Measurements from ENCODE around the gene HNRNPAB.
"Not testable (repeated sequence)": the region's sequence is repeated elsewhere in the genome, so short reads cannot be mapped to it uniquely, and the experiment has no call there.

The HNRNPAB gene

DNA sequence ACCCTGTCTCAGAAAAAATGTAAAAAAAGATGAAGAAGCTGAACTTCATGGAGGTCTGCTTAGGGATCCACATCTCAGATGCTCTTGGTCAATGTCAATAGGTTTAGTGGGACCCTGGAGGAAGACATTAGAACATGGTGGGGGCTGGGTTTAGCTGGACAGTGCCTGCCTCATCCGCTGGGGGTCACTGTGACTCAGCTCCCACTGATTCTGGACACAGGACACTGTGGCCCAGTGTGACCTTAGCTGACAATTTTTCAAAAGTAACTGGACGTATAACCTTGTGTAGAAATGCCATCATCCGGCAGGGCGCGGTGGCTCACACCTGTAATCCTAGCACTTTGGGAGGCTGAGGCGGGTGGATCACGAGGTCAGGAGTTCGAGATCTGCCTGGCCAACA, 7.3 kb upstream of the HNRNPAB start:
- no peak for DNase-seq (ENCODE audit: low spot score)

DNA sequence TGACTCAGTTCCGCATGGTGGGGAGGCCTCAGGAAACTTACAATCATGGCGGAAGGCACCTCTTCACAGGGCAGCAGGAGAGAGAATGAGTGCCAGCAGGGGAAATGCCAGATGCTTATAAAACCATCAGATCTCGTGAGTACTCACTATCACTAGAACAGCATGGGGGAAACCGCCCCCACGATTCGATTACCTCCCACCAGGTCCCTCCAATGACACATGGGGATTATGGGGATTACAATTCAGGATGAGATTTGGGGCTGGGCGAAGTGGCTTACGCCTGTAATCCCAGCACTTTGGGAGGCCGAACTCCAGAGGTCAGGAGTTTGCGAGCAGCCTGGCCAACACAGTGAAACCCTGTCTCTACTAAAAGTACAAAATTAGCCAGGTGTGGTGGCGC, 6.2 kb upstream of the HNRNPAB start:
- DNase-seq (ENCODE audit: low spot score): not testable (repeated sequence)

DNA sequence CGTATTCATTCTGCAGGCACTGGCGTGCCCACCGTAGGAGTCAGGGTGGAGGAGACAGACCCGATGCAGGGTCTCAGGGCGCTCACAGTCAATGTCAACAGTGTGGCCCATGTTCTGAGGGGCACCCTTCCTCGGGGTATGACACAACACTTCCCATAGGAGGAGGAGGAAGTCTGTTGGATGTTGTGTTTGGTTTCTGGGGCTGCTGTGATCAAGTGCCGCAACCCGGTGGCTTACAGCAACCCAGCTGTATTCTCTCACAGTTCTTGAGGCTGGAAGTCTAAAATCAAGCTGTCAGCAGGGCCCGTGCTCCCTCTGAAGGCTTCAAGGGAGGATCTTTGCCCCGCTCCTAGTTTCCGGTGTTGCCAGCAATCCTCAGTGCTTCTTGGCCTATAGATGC, 5.6 kb upstream of the HNRNPAB start:
- no peak for DNase-seq (ENCODE audit: low spot score)

DNA sequence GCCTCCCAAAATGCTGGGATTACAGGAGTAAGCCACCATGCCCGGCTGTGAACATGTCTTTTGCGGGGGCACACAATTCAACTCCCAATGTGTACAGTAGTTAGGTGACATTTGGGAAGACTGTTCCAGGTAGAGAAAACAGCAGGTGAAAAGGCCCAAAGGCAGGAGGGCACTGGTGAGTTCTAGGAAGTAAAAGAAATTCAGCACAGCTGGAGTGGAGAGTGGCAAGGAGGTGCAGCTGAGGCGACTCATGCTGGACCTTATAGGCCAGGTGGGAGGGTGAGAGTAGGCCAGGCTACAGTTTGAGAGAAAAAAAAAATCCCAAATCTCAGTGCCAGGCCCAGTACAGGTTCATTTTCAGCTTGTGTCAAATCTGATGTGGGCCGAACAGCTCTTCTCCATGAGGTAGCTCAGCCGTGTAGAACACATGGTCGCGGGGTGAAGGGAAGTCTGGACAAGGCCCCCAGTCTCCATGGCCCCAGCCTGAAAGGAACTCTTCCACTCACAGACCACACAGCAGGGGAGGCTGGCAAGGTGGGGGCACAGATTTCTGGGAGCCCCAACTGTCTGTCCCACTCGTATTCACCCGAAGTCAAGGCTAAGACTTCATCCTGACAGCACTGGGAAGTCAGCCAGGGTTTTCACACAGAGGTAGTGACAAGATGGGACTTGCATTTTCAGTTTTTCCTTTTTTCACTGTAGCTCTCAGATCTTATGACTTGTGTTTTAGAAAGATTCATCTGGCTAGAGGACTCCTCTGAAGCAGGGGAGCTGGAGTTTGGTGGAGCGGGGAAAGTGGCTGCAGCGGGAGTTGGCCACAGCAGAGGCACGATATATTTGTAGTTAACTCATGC, 4.5 kb upstream of the HNRNPAB start:
- no peak for DNase-seq (ENCODE audit: low spot score)

DNA sequence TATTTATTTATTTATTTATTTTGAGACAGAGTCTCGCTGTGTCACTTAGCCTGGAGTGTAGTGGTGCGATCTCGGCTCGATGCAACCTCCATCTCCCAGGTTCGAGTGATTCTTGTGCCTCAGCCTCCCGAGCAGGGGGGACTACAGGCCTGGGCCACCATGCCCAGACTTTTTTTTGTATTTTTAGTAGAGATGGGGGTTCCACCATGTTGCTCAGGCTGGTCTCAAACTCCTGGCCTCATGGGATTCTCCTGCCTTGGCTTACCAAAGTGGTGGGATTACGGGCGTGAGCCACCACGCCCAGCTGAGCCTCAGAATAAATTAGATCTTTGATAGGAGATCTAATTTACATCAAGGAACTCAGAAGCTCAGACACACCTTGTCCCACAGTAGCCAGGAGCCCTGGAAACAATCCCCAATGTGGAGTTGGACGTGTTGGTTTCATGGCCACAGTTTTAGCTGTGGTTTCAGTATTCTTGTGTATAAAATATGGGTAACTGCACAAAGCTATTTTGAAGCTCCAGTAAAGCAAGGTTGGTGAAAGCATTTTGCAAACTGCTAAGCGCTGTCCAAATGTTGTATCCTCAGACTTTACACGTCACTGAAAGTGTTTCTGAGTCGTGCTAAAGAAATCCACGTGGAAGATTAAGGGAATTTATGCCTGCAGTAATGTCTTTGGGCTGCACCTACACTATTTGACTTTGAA, 3.0 kb upstream of the HNRNPAB start:
- no peak for DNase-seq (ENCODE audit: low spot score)

DNA sequence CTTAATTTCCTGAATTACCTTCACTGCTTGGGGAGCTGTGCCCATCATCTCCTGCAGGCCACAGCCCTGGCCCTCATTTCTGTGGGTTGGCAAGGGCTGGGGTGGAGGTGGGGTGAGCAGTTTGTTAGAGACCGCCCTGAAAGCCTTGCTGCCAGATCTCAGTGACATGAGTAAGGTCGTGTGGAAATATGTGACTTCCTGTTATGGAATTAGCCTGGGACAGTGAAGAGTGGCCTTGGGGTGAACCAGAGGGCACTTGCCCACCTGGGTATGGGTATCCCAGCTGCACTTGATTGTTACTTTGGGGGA, 2.5 kb upstream of the HNRNPAB start:
- no peak for DNase-seq (ENCODE audit: low spot score)

DNA sequence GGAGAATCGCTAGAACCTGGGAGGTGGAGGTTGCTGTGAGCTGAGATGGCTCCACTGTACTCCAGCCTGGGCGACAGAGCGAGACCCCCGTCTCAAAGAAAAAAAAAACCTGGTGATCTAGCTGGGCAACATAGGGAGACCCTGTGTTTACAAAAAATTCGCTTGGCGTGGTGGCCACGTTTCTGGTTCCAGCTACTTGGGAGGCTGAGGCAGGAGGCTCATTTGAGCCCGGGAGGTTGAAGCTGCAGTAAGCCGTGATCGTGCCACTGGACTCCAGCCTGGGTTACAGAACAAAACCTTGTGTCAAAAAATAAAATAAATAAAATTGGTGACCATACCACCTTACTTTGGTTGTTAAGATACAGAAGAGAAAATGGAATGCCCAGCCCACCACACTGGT, 1.8 kb upstream of the HNRNPAB start:
- DNase-seq (ENCODE audit: low spot score): no peak

DNA sequence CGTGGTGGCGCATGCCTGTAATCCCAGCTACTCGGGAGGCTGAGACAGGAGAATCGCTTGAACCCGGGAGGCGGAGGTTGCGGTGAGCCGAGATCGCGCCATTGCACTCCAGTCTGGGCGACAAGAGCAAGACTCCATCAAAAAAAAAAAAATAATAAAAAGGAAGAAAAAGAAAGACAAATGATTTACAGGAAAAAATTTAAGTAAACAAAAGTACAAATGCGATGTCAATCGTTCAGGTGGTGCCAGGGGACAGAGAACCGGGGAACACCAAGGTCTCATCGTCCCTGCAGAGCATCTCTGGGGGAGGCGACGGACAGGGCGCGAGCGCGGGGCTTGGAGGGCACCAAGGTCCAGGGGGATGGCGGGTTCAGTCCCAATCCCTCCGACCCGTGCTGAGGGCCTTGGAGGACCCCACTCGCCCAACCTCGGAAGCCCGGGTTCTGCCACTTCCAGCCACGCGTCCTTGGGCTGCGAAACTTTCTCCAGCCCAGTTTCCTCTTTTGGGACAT, 607 bp upstream of the HNRNPAB start:
- DNase-seq (ENCODE audit: low spot score): no peak

DNA sequence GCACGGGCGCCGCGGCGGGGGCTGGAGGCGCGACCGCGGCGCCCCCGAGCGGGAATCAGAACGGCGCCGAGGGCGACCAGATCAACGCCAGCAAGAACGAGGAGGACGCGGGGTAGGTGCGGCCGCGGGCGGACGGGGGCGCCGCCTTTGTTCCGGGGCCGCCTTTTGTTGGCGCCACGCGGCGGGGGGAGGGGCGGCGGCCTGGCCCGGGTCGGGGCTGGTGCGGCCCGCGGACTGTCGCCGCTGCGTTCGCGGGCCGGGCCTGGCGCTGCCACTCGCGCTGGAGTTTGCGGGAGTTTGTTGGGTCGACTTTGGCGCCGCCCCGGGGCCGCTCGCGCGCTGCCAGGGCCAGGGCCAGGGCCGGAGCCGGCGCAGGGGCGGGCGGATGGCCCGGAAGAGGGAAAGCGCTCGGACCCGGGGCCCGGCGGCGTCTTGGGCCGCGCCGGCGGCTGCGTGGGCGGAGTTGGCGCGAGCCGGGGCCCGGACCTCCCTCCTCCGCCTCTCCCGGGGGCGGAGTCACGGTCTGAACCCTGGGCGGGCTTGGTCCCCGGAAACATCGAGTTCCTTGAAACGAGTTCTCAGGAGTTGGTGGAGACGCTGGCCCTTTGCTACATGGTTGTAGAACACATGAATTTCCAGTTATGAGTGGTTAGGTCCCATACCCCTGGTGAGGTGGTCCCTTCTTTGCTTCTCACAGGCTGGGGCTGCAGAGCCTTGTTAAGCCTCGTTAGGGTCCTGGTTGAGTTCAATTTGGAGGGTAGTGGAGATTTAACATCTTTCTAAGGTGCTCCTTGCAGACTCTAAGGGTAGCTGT, 809 bp downstream of the HNRNPAB start:
- DNase-seq (ENCODE audit: low spot score): peak; percentile 56

DNA sequence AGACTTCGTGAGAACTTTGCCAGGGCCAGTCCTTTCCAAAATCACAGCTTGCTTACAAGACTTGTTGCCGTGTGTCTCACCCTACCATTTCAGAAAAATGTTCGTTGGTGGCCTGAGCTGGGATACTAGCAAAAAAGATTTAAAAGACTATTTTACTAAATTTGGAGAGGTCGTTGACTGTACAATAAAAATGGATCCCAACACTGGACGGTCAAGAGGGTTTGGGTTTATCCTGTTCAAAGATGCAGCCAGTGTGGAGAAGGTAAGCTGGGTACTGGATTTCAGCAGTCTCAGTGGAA, 1.4 kb downstream of the HNRNPAB start:
- no peak for DNase-seq (ENCODE audit: low spot score)

DNA sequence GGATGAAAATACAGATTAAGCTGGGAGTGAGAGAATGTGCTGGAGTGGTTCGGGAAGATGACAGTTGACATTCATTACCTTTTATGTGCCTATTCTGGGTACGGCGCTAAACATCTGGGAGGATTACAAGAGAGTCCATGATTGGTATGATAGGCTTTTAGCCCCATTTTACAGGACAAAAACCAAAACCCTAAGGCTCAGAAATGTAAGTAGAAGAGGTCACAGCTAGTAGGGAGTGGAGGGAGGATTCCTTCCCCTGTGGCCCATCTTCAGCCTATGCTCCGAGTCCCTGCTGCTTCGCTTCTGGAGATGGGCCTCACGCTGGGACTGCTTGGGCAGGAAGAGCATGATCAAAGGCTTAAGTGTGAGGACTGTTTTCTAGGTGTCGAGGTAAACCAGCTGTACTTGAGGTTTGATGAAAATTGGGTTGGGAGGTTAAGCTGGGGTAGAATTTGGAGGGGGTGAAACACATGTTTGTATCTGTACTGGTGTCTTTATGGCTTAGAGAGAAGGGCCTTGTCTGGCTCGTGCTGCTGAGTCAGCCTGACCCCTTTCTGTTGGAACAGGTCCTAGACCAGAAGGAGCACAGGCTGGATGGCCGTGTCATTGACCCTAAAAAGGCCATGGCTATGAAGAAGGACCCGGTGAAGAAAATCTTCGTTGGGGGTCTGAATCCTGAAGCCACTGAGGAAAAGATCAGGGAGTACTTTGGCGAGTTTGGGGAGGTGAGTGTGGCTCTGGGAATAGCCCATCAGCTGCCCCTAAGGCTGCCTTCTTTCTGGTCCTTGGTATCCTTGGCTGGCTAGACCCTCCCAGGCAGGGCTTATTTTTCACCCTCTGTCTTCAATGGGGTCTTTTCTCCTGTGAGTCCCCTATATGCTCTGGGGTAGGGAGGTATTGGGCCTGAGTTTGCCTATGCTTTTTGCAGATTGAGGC, 2.1 kb downstream of the HNRNPAB start:
- no peak for DNase-seq (ENCODE audit: low spot score)

DNA sequence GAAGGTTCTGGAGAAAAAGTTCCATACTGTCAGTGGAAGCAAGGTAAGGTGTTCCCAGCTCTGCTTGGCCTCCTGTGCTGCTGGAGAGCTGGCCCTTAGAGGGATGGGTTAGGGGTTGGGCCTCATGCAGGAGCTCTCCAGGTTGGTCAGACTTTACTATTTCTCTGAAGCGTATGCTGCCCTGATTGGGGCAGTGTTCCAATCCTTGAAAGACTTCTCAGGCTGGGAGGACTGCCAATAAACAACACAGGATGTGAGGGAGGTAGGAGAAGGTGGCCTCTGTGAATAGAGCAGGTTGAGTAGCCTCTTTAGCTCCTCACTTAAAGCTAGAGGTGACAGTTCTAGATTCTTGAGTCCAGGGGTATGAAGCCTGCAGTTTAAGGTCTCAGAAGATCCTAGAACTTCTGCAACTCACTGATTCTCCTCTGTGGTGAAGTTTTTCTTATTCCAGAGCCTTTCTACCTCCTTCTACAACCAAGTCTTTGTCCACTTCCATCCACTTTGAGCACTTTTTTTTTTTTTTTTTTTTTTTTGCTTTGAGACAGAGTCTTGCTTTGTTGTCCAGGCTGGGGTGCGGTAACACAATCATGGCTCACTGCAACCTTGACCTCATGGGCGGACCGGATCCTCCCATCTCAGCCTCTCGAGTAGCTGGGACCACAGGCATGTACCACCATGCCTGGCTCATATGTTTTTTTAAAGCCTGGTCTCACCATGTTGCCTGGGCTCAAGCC, 3.0 kb downstream of the HNRNPAB start:
- no peak for DNase-seq (ENCODE audit: low spot score)

DNA sequence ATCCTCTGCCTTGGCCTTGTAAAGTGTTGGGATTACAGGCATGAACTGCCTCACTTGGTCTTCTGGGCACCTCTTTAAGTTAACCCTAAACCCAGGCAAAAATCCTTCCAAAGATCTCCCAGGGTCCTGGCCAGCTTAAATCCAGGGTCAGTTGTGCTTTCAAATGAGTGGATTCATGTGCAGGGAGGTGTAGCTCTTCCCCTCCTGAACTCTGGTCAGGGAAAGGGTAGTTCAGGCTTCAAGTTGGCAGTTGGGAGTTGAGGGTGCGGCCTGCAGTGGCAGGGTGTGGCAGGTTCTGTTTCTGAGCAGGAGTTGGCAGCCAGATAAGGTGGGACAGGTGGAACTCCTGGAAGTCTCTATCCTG, 3.6 kb downstream of the HNRNPAB start:
- no peak for DNase-seq (ENCODE audit: low spot score)

DNA sequence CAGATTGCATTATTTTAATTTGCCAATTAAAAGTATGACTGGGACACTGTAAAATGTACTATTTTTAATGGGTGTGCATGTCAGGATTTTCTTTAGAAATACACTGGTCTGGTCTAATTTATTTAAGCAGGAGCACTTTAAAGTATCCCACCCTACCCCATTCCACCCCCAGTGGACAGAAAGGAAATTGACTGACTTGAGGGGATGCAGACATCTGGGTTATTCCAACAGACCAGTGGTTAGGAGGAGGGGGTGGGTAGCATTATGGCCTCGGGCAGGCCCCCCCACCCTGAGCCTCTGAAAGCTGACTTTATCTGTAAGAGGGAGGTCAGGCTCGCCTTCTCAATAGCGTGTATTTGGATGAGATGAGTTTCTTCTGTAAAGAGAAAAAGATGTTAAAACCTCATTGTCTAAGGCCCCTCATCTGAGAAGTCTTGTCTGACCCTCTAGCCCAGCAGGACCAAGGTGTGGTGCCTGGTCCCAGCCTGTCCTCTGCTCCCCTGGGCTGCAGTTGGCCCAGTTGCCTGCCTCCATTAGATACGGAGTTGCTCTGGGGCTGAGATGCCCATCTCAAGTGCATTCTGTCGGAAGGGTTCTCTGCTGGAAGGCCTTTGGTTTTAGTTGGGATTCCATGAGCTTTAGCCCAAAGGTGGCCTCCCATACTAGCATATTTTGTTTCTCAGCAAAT, 4.4 kb downstream of the HNRNPAB start:
- DNase-seq (ENCODE audit: low spot score): no peak

DNA sequence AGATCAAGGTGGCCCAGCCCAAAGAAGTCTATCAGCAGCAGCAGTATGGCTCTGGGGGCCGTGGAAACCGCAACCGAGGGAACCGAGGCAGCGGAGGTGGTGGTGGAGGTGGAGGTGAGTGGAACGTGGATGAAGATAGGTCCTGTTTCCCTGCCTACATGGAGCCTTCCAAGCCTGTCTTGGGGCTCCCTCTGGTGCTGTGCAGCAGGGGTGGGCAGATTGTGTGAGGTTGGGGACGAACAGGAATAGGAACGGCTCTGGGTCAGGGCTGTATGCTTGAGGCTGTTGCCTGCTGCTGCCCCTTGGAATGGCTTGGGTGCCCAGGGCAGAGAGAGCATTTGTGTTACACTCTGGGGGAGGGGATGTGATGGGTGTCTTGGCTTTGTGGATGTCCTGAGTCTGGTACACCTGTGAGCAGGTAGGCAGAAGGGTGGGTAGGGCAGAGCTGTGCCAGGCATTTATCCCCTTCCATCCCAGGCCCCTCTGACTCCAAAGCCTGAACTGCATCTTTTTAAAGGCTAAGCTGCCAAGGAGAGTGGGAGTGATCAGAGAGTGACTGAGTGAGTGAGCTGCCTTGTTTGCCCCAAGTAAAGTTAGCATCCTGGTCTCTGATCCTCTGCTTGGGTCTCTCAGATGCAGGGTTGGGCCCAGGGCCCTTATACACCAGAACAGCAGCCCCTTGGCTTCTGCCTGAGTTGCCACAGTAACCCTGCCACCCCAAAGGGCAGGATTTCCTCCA, 5.2 kb downstream of the HNRNPAB start:
- DNase-seq (ENCODE audit: low spot score): no peak

DNA sequence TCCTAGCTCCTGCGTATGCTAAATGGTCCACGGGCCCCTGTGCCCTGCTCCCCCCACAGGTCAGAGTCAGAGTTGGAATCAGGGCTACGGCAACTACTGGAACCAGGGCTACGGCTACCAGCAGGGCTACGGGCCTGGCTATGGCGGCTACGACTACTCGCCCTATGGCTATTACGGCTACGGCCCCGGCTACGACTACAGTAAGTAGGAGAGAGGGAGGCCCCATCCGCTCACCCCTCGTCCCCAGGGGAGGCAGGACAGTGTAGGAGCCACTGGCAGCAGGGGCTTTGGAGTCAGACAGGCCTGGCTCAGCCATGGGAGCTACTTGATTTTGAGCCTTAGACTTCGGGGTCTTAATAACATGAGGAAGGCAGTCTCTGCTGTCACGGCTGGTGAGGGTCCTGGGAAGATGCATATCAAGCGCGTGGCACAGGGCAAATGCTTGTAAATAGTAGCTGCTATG, 5.8 kb downstream of the HNRNPAB start:
- DNase-seq (ENCODE audit: low spot score): no peak

DNA sequence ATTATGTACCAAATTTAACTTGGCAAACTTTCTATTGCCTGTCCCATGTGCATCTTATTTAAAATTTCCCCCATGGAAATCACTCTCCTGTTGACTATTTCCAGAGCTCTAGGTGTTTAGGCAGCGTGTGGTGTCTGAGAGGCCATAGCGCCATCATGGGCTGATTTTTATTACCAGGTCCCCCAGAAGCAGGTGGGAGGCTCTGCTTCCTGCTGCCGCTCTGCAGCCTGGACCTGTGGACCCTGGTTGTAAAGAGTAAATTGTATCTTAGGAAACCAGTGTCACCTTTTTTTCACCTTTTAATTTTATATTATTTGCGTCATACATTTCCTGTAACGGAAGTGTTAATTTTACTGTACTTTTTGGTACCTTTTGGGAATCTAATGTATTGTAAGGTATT, 6.4 kb downstream of the HNRNPAB start:
- no peak for DNase-seq (ENCODE audit: low spot score)

DNA sequence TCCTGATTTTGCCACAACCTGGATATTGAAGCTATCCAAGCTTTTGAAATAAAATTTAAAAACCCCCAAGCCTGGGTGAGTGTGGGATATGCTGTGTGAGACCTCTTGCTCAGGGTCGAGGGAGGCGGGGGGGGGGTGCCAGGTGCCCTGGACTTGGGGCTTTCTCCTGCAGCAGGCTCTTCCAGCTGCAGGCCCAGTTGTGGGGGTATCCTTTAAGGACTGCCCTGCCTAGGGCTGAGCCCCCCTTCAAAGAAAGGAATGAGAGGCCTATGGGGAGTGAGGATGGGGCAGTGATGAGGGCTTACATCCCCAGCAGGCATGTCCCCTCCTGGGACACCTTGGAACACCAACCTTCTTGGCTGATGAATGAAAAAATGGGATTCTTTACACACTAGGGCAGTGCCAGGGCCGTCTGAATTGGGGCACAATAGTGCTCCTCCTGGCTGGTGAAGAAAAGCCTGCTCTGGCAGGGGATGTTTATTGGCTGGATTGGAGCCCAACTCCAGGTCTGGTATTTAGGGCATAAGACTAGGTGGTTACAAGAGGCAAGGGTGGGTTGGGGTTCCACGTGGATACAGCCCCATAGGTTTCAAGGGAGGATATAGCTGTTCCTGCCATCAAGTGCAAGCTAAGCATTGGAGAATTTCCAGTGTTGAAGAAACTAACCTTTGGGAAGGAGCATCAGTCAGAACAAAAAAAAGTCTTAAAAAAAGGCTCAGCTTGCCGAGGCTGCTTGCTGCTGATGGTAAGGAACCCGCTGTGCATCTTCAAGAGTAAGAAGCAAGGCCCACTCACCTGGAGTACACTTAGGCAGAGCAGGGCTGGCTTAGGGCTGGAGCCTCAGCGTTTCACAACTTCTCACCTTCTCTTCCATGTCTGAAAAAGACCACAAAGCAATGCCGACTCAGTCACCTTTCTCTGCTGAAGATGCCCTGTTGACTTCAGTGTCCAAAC, 7.0 kb downstream of the HNRNPAB start:
- DNase-seq (ENCODE audit: low spot score): no peak

All from pons (tissue), 1 donor.